NCI-H524 (cell line): Measurements from ENCODE around the gene KLK13.

Experiments
- DNase-seq, 2 experiments: peaks; one replicate each; lab custom pipeline; 2025; lab: John Stamatoyannopoulos, UW

KLK13 gene

DNA sequence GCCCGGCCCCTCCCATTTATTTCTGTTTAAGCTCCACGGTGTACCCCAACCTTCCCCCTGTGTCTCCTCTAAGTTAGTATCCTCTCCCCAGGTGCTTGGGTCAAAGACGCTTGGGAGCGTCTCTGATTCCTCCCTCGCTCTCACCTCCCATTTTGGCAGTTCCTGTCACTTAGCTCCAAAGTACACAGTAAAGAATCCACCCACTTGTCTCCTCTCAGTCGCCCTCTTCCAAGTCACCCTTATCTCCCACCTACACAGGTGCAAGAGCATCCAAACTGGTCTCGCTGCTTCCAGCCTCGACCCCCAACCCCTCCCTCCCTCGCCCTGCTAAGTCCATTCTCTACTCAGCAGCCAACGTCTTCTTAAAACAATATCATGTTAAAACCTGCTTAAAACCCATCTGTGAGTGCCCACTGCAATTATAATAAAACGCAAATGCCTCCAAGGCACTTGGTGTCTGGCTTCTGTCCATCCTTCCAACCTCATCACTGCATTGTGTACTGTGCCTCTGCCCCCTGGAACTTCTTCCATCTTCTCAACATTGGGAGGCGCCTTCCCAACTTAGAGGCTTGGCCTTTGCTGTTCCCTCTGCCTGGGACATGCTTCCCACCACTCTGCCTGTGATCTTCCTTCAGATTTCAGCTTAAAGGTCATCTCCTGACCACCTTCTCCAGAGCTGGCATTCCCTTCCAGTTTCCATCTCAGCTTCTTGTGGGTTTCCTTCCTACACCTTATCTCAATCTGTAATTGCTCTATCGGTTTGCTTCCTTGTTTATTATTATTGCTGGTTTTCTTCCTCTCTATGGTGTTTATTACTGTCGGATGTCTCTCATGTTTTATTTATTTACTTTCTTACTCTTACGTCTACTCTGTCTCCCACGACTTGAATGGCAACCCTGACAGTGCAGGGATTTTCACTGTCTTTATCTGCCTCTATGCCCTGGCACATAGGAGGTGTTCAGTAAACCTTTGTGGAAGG, 27.3 kb upstream of the KLK13 start:
- DNase-seq: no peak

- DNase-seq: no peak
These were observed 26.2 kb upstream of the KLK13 start for GRCh38 chr19:51091126-51091525.

GRCh38 chr19:51090471-51090870, 25.6 kb upstream of the KLK13 start:
- DNase-seq: no peak

DNA sequence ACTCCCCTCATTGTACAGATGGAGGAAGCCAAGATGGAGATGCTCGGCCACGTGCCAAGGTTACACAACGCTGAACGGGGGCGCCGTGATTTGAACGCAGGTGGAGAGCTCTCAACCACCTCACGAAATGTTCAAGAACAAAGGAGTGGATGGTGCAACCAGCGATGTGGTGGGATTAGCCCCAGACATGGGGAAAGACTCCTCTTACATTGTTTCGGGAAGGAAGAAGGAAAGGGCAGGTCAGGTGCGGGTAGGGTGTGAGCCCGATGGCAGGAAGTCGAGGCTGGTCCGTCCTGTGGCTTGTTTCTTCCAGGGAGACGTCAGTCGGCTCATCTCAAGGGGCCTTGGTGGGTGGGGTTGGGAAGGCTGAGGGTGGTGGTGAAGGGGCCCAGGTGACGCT, 24.9 kb upstream of the KLK13 start:
- no peak for DNase-seq

- no peak for DNase-seq
These were observed 21.4 kb upstream of the KLK13 start for GRCh38 chr19:51086153-51086850.

DNA sequence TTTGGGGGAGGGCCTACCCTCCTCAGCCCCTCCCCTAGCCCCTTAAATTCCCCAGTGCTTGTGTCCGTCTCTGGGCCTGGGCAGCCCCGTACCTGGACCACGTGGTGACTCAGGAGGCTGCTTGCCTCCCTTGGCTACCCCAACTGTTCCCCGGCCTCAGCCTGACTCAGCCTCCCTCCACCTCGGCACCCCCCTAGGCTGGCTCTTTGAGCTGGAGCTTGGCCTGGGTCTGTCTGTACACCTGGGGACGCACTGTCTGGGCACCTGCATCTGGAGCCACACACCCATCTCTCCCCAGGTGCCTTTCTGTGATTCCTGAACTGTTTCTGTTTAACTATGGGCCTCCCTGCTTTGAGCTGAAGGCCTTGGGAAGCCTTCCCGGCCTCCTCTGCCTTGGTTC, 19.6 kb upstream of the KLK13 start:
- no peak for DNase-seq

DNA sequence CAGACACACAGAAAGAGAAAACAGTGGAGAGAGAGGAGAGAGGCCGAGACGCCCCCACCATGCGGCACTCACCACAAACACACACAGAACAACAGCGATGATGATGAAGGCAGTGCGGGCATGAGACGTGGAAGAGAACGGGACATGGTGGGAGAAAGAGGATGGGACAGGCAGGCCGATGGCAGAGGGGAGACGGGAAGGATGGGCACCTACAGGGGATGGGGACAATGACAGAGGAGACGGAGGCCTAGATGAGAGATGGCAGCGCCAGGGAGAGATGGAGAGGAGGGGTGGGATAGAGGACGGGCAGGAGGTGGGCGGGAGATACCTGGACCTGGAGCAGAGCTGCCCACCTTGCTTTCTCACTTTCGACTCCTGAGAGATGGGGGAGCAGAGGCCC, 18.9 kb upstream of the KLK13 start:
- DNase-seq: no peak

DNA sequence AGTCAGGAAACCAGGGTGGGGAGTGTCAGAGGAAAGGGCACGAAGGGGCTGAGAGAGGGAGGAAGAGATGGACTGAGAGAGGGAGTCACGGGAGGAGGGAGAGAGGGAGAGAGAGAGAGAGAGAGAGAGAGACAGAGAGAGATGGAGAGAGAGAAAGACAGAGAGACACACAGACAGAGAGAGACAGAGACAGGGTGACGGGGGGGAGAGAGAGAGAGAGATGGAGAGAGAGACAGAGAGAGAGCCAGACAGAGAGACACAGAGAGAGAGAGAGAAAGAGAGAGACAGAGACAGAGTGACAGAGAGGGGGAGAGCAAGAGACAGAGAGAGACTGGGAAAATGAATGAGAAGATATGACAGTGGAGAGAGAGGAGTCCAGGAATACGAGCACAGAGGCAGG, 18.3 kb upstream of the KLK13 start:
- no peak for DNase-seq

DNA sequence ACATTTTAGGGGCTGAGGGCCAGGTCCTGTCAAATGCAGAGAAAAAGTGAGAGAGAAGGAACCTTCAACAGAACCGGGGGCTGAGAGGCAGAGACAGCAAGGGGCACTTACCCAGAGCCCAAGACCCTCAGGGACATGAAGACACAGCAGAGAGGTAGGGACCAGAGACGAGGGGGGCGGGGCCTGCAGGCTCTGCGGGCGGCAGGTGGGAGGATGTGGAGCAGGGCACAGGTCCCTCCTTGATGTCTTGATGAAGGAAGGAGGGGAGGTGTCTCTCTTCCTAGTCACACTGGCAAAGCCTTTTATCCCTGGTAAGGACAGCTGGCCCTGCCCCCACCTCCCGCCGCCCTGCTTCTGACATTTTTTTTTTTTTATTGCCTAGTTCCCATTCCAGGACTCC, 17.7 kb upstream of the KLK13 start, which contains the start of gene KLK14:
TSS of gene KLK14 (minus strand) at position 277 of the 400 bp plus-strand sequence. CDS start at position 4, 273 bp downstream.
- DNase-seq: no peak

- no peak for DNase-seq
These were observed 16.6 kb upstream of the KLK13 start for GRCh38 chr19:51081476-51081875.

GRCh38 chr19:51079481-51080110, 14.7 kb upstream of the KLK13 start:
- DNase-seq: no peak

GRCh38 chr19:51078731-51079130, 13.8 kb upstream of the KLK13 start:
- no peak for DNase-seq

DNA sequence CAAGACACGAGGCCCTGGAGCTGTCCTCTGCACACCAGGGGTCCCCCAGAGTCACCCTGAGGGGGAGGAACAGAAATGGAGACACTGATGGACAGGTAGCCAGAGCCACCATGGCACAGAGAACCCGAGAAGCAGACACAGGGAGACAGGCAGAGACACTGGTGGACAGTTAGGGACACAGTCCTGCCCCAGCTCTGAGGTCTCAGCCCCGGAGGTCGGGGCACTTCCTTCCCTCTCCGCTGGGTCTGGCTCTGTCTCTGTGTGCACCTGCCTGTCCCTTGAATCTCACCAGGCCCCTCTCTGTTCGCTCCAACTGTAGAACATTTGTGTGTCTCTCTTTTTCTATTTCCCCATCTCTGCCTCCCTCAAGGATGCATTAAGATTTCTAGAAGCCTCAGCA, 13.2 kb upstream of the KLK13 start:
- DNase-seq: no peak

DNA sequence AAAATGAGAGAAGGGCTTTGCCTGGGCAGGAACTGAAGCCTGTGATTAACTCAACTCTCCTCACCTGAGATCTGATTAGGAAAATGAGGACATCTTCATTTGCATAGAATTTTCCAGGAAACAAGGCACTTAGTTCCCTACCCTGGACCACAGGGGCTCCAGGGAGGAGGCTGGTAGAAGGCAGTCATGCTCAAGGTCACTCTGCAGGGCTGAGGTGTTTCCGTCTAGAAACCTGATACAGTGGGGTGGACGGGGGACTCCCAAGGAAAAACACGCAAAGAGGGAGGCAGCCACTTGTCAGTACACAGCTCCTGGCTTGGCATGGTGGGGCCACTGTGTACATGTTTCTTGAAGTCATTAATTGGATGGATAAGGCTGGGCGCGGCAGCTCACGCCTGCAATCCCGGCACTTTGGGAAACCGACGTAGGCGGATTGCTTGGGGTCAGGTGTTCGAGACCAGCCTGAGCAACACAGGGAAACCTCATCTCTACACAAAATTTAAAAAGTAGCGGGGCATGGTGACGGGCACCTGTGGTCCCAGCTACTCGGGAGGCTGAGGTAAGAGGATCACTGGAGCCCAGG, 11.8 kb upstream of the KLK13 start:
- no peak for DNase-seq

DNA sequence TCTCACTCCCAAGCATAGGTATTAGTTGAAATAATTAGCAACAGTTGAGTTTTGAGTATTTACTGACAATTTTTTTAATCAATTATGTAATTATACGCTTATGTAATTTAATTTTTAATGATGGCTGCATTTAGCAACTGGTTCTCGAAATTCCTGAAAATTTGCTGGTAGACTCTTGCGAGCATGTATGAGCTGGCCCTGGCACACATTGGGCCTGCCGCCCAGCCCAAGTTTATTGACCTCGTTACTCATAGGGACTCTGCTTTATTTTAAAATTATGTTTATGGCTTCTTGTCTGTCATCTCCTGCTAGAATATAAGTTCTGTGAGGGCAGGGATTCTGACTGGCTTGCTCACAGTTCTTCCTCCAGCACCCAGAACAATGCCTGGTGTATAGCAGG, 11.1 kb upstream of the KLK13 start:
- DNase-seq: no peak

DNA sequence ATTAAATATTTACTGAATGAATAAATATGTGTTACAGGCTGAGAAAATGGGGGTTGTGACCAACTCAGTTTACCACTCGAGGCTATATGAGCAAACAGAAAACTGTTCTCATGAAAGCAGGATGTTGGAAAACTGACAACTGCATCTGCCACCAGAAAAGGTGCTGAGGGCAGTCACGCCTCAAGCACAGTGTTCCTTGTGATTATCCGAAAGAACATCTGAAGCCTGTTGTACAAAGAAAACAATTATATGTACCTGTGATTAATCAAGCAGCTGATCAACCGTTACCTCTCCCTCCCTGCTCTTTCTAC, 6.2 kb upstream of the KLK13 start:
- DNase-seq: no peak

- DNase-seq: no peak
These were observed 5.6 kb upstream of the KLK13 start for GRCh38 chr19:51070334-51071094.

- DNase-seq: no peak
These were observed 1.7 kb upstream of the KLK13 start for GRCh38 chr19:51066393-51067186.

DNA sequence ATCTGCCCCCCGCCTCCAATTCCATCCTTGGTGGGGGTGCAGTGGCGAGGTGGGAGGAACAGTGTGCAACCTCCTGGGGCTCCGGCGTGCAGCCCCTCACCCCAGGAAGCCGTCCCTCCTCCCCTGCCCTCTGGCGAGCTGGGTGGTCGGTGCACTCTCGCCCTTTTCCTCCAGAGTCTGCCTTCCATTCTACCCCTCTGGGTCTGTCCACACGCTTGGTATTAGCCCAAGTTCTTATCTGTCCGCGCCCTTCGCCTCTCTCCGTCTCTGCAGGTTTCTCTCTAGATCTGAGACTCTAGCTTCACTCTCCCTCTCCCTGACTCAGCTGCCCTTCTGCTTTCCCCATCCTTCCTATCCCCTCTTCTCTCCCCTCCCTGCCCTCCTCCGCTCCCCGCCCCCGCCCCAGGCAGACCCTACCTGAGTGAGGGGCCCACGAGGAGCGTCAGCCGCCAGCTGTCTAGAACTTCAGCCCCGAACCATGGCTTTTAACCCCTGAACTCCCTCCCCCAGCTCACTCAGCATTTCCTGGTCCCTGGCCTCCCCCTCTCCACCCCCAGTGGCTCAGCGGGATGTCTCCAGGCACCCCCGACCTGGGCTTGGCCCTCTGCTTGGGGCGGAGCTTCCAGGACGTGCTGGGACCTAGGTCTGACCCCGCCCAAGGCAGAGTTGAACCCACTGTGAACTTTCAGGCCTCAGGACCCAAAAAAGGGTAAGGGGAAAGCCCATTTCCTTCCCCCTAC, 499 bp upstream of the KLK13 start:
- no peak for DNase-seq

- DNase-seq: no peak
These were observed 1.2 kb downstream of the KLK13 start for GRCh38 chr19:51063664-51064063.
